Measurements from ENCODE around the gene USH1C. TPM values are rescaled to one million over a fixed set of nuclear protein-coding genes. Genes with fewer than 3 reads are reported as not detected.

USH1C gene
- total and polyA plus RNA-seq, 2 of the 13 experiments (the other 11 are each of a cell fraction or from before 2014, with no cell fraction given), result not detected

- TF ChIP-seq, protein P1, sequence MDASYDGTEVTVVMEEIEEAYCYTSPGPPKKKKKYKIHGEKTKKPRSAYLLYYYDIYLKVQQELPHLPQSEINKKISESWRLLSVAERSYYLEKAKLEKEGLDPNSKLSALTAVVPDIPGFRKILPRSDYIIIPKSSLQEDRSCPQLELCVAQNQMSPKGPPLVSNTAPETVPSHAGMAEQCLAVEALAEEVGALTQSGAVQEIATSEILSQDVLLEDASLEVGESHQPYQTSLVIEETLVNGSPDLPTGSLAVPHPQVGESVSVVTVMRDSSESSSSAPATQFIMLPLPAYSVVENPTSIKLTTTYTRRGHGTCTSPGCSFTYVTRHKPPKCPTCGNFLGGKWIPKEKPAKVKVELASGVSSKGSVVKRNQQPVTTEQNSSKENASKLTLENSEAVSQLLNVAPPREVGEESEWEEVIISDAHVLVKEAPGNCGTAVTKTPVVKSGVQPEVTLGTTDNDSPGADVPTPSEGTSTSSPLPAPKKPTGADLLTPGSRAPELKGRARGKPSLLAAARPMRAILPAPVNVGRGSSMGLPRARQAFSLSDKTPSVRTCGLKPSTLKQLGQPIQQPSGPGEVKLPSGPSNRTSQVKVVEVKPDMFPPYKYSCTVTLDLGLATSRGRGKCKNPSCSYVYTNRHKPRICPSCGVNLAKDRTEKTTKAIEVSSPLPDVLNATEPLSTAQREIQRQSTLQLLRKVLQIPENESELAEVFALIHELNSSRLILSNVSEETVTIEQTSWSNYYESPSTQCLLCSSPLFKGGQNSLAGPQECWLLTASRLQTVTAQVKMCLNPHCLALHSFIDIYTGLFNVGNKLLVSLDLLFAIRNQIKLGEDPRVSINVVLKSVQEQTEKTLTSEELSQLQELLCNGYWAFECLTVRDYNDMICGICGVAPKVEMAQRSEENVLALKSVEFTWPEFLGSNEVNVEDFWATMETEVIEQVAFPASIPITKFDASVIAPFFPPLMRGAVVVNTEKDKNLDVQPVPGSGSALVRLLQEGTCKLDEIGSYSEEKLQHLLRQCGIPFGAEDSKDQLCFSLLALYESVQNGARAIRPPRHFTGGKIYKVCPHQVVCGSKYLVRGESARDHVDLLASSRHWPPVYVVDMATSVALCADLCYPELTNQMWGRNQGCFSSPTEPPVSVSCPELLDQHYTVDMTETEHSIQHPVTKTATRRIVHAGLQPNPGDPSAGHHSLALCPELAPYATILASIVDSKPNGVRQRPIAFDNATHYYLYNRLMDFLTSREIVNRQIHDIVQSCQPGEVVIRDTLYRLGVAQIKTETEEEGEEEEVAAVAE (CRISPR knock-in tag; IDR thresholded peaks at IDR 0.05; ENCODE audit: borderline replicate concordance), result no peak
- TF ChIP-seq ATRX (CRISPR knock-in tag; IDR thresholded peaks at IDR 0.05; ENCODE audit: borderline replicate concordance) (no peak), ZBTB14 (CRISPR knock-in tag; IDR thresholded peaks at IDR 0.05) (no peak), ZFP90 (CRISPR knock-in tag; IDR thresholded peaks at IDR 0.05; ENCODE audit: borderline replicate concordance) (no peak), ZNF792 (CRISPR knock-in tag; IDR thresholded peaks at IDR 0.05) (no peak), ZNF331 (CRISPR knock-in tag; IDR thresholded peaks at IDR 0.05) (peak; percentile 41; the same call in 1 of the 2 replicates), KLF11 (CRISPR knock-in tag; IDR thresholded peaks at IDR 0.05) (no peak), HNRNPUL1 (IDR thresholded peaks at IDR 0.05; ENCODE audit: low read depth, low read length) (no peak), RFXANK (CRISPR knock-in tag; IDR thresholded peaks at IDR 0.05) (no peak), ZNF33A (CRISPR knock-in tag; IDR thresholded peaks at IDR 0.05; ENCODE audit: borderline replicate concordance) (no peak), MBD4 (IDR thresholded peaks at IDR 0.05; ENCODE audit: borderline replicate concordance, low read length) (no peak), ZNF644 (CRISPR knock-in tag; IDR thresholded peaks at IDR 0.05; ENCODE audit: low read depth) (peak; percentile 92), ZMYM4 (CRISPR knock-in tag; IDR thresholded peaks at IDR 0.05) (no peak), STAT5B (CRISPR knock-in tag; IDR thresholded peaks at IDR 0.05) (no peak), THAP11 (CRISPR knock-in tag; IDR thresholded peaks at IDR 0.05) (peak; percentile 40; the same call in 1 of the 2 replicates), POLR2G (IDR thresholded peaks at IDR 0.05; ENCODE audit: low read depth, low read length) (no peak), HOMEZ (CRISPR knock-in tag; IDR thresholded peaks at IDR 0.05; ENCODE audit: low read depth) (no peak), ZNF512 (CRISPR knock-in tag; IDR thresholded peaks at IDR 0.05) (no peak), NCOA2 (CRISPR knock-in tag; IDR thresholded peaks at IDR 0.05) (0 out of 2 replicates have a peak, but pooled peaks have one; percentile 8), REL (CRISPR knock-in tag; conservative IDR thresholded peaks at IDR 0.05) (no peak), ZKSCAN5 (CRISPR knock-in tag; IDR thresholded peaks at IDR 0.05) (no peak)
- TF ChIP-seq, protein P2, sequence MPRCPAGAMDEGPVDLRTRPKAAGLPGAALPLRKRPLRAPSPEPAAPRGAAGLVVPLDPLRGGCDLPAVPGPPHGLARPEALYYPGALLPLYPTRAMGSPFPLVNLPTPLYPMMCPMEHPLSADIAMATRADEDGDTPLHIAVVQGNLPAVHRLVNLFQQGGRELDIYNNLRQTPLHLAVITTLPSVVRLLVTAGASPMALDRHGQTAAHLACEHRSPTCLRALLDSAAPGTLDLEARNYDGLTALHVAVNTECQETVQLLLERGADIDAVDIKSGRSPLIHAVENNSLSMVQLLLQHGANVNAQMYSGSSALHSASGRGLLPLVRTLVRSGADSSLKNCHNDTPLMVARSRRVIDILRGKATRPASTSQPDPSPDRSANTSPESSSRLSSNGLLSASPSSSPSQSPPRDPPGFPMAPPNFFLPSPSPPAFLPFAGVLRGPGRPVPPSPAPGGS (CRISPR knock-in tag; IDR thresholded peaks at IDR 0.05), result no peak
Measured at GRCh38 chr11:17542249-17542648, 2.0 kb downstream of the USH1C start (continued).
